H9 (cell line): ENCODE data around the gene GNA15. TPM values are rescaled to one million over a fixed set of nuclear protein-coding genes. Genes with fewer than 3 reads are reported as not detected.
A peak's percentile ranks its signal among the peaks of the same experiment; 100 is the strongest.

Experiments used
- DNase-seq: peaks from one replicate; pipeline ENCODE4 v3.0.0-alpha.2; 2017
- H2AFZ ChIP-seq: one replicate; pipeline ENCODE4 v1.6.1; 2013; ENCODE audit warnings: mild to moderate bottlenecking, low read length, control low read depth, moderate library complexity
- H2AK5ac ChIP-seq: 2 replicates; pipeline ENCODE4 v1.6.1; 2013; ENCODE audit warnings: low read length, control low read depth, mixed read lengths; ENCODE audit not compliant: insufficient read length
- H2BK120ac ChIP-seq: one replicate; pipeline ENCODE4 v1.6.1; 2013; ENCODE audit warnings: low read depth, mild to moderate bottlenecking, low read length, control low read depth, inconsistent platforms; ENCODE audit not compliant: poor library complexity, severe bottlenecking
- H2BK12ac ChIP-seq: 2 replicates; pipeline ENCODE4 v1.6.1; 2013; ENCODE audit warnings: low read length, control low read depth, mixed read lengths, low read depth; ENCODE audit not compliant: insufficient read length
- H2BK15ac ChIP-seq: 2 replicates; pipeline ENCODE4 v1.6.1; 2013; ENCODE audit warnings: low read depth, low read length, control low read depth
- H2BK20ac ChIP-seq: one replicate; pipeline ENCODE4 v1.6.1; 2013; ENCODE audit warnings: low read depth, mild to moderate bottlenecking, low read length, control low read depth, inconsistent platforms; ENCODE audit not compliant: poor library complexity, severe bottlenecking
- H2BK5ac ChIP-seq: 2 replicates; pipeline ENCODE4 v1.6.1; 2013; ENCODE audit warnings: low read length, control low read depth, mixed read lengths; ENCODE audit not compliant: insufficient read length
- H3K14ac ChIP-seq: 2 replicates; pipeline ENCODE4 v1.6.1; 2013; ENCODE audit warnings: low read length, control low read depth; ENCODE audit not compliant: insufficient read depth
- H3K18ac ChIP-seq: 2 replicates; pipeline ENCODE4 v1.6.1; 2013; ENCODE audit warnings: low read depth, mild to moderate bottlenecking, mixed read lengths, low read length, control low read depth; ENCODE audit not compliant: insufficient read length
- H3K23ac ChIP-seq: 2 replicates; pipeline ENCODE4 v1.6.1; 2013; ENCODE audit warnings: low read length, control low read depth, mixed read lengths, low read depth; ENCODE audit not compliant: insufficient read length
- H3K23me2 ChIP-seq: 2 replicates; pipeline ENCODE4 v1.6.1; 2013; ENCODE audit warnings: low read depth, mild to moderate bottlenecking, mixed read lengths, low read length, control low read depth; ENCODE audit not compliant: insufficient read length, poor library complexity, severe bottlenecking
- H3K27ac ChIP-seq: 2 replicates; pipeline ENCODE4 v1.5.1; 2013; ENCODE audit warnings: low read length, control low read depth, mixed read lengths, low read depth; ENCODE audit not compliant: insufficient read length
- H3K27me3 ChIP-seq: 2 replicates; pipeline ENCODE4 v1.6.1; 2013; ENCODE audit warnings: low read length, control low read depth, inconsistent platforms; ENCODE audit not compliant: insufficient read depth
- H3K4ac ChIP-seq: 2 replicates; pipeline ENCODE4 v1.6.1; 2013; ENCODE audit warnings: low read depth, mild to moderate bottlenecking, control low read depth, inconsistent platforms, low read length, moderate library complexity
- H3K4me1 ChIP-seq: 2 replicates; pipeline ENCODE4 v1.6.1; 2013; ENCODE audit warnings: low read length, control low read depth, inconsistent platforms; ENCODE audit not compliant: insufficient read depth
- H3K4me2 ChIP-seq: 2 replicates; pipeline ENCODE4 v1.6.1; 2013; ENCODE audit warnings: low read length, control low read depth, mixed read lengths; ENCODE audit not compliant: insufficient read length, insufficient read depth
- H3K56ac ChIP-seq: 2 replicates; pipeline ENCODE4 v1.6.1; 2013; ENCODE audit warnings: low read depth, mild to moderate bottlenecking, mixed read lengths, low read length, control low read depth; ENCODE audit not compliant: insufficient read length
- H3K79me1 ChIP-seq: 2 replicates; pipeline ENCODE4 v1.6.1; 2013; ENCODE audit warnings: low read depth, mild to moderate bottlenecking, moderate library complexity, low read length, control low read depth, inconsistent platforms; ENCODE audit not compliant: insufficient read depth, poor library complexity, severe bottlenecking
- H3K79me2 ChIP-seq: 2 replicates; pipeline ENCODE4 v1.6.1; 2013; ENCODE audit warnings: low read length, control low read depth, inconsistent platforms; ENCODE audit not compliant: insufficient read depth
- H3K9ac ChIP-seq: 2 replicates; pipeline ENCODE4 v1.6.1; 2013; ENCODE audit warnings: low read length, control low read depth, mixed read lengths; ENCODE audit not compliant: insufficient read length; ENCODE audit errors: extremely low read depth
- H3K9me3 ChIP-seq: one replicate; pipeline ENCODE4 v1.6.1; 2013; ENCODE audit warnings: low read depth, low read length, inconsistent platforms; ENCODE audit not compliant: control insufficient read depth
- H3T11ph ChIP-seq: one replicate; pipeline ENCODE4 v1.6.1; 2013; ENCODE audit warnings: mild to moderate bottlenecking, low read length, control low read depth, inconsistent platforms
- H4K20me1 ChIP-seq: one replicate; pipeline ENCODE4 v1.6.1; 2013; ENCODE audit not compliant: control insufficient read depth, insufficient read length, insufficient read depth
- H4K5ac ChIP-seq: 2 replicates; pipeline ENCODE4 v1.6.1; 2013; ENCODE audit warnings: low read depth, mild to moderate bottlenecking, mixed read lengths, low read length, control low read depth; ENCODE audit not compliant: insufficient read length
- H4K8ac ChIP-seq: replicated peaks from 2 replicates; pipeline ENCODE4 v1.6.1; 2013; ENCODE audit warnings: low read length, control low read depth, mixed read lengths, low read depth; ENCODE audit not compliant: insufficient read length
- H4K91ac ChIP-seq: 2 replicates; pipeline ENCODE4 v1.6.1; 2013; ENCODE audit warnings: low read depth, mild to moderate bottlenecking, moderate library complexity, mixed read lengths, low read length, control low read depth; ENCODE audit not compliant: insufficient read length
- H3K27ac Mint-ChIP-seq, 3 experiments: 2 replicates in 2 of 3; 3 replicates in 1 of 3; pipeline ENCODE4 v1.8.0; 2020 to 2021; ENCODE audit warnings: mixed read lengths in 3 of 3, mild to moderate bottlenecking in 1 of 3, moderate library complexity in 1 of 3
- H3K27me3 Mint-ChIP-seq: 2 replicates; pipeline ENCODE4 v1.8.0; 2021; ENCODE audit warnings: low read depth, mild to moderate bottlenecking, moderate library complexity, mixed read lengths
- H3K36me3 Mint-ChIP-seq, 3 experiments: 2 replicates in 2 of 3; 3 replicates in 1 of 3; pipeline ENCODE4 v1.8.0; 2020 to 2021; ENCODE audit warnings: low read depth in 3 of 3, mixed read lengths in 3 of 3; ENCODE audit not compliant: insufficient read depth in 1 of 3
- H3K4me1 Mint-ChIP-seq, 2 experiments: 2 replicates each; pipeline ENCODE4 v1.8.0; 2020; ENCODE audit warnings: mixed read lengths in 2 of 2
- H3K4me3 Mint-ChIP-seq, 2 experiments: 2 replicates in 1 of 2; 3 replicates in 1 of 2; pipeline ENCODE4 v1.8.0; 2020 to 2021; ENCODE audit warnings: mild to moderate bottlenecking in 2 of 2, mixed read lengths in 2 of 2, moderate library complexity in 1 of 2
- H3K9me3 Mint-ChIP-seq, 2 experiments: 2 replicates in 1 of 2; 3 replicates in 1 of 2; pipeline ENCODE4 v1.8.0; 2020; ENCODE audit warnings: mild to moderate bottlenecking in 2 of 2, mixed read lengths in 2 of 2, moderate library complexity in 1 of 2
- WGBS: extraction: QIAGEN DNeasy Blood & Tissue Kit; methylation state at CpG from one replicate; pipeline ENCODE4 v1.1.7; 2013; ENCODE audit warnings: missing lambda C conversion rate, low lambda C conversion rate, mixed read lengths; ENCODE audit not compliant: insufficient read length; ENCODE audit errors: extremely low coverage; 5-methylcytosine and 5-hydroxymethylcytosine counted together
- total RNA-seq: library from RNA; stranded (reverse); gene quantifications from 2 replicates; pipeline ENCODE4 v1.2.1, GENCODE V29; 2021
- TF ChIP-seq, protein P1 (sequence below): fragments of 200-600 bp; sonication (generic); conservative IDR thresholded peaks from 3 replicates; pipeline ENCODE4 v1.8.0; 2021; ENCODE audit warnings: antibody characterized with exemption, mild to moderate bottlenecking

Gene GNA15
- total RNA-seq, 1 experiment from 2014 or later, result not detected

DNA sequence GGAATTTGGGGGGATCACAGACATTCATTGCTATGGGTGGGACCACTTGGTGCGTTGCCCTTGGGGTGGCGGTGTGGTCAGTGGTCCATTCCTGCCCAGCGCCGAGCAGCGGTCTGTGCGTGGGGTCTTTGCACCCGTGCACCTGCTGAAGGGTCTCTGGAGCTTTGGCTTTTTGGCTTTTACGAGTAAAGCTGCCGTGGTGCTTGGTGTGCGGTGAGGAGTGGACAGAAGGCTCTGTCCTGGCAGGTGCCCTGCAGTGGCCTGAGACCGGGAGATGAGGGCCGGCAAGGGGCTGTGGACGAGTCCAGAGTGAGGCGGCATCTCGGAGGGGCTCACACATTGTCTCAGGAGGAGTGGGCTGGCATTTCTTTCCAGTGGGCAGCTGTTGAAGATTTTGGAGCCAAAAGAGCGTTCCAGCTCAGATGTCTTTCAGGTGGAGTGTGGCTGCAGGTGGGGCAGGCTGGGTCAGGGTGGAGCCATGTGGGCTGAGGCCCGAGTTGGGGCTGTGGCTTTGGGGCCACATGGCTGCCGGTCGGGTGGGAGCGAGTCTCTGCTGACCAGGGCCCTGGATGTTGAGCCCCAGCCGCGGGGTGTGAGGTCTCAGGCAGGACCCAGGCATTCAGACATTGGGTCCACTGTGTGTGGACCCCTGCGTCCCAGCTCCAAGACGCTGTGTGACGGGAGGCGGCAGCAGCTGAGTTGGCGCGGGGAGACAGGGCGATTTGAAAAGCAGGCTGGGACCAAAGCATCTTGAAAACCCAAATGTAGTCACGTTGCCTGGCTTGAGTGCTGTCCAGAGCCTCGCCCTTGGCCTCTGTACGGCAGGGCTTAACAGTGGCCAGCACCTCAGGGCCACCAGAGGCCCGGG is 30.0 kb upstream of the GNA15 start:
- Histone ChIP-seq H2AFZ (no peak overlapping the region), H3K9ac (no peak overlapping the region), H3K14ac (no peak overlapping the region; the same call in 1 of the 2 replicates), H4K8ac (no peak overlapping the region), H3K23me2 (no peaks in the 10 kb centered on the region), H3K27me3 (no peaks in the 10 kb centered on the region), H3K23ac (no peak overlapping the region), H3K79me1 (peaks cover 6% of the 10 kb centered on the region), H2BK15ac (no peak overlapping the region), H4K20me1 (peaks cover 4% of the 10 kb centered on the region), H3K4me2 (no peak overlapping the region), H2BK5ac (no peak overlapping the region), H4K5ac (no peak overlapping the region), H4K91ac (no peak overlapping the region), H3K18ac (no peak overlapping the region), H3K4ac (no peak overlapping the region), H3T11ph (no peak overlapping the region), H2BK120ac (no peak overlapping the region), H3K27ac (no peak overlapping the region), H3K9me3 (no peaks in the 10 kb centered on the region), H2BK12ac (no peak overlapping the region), H2AK5ac (no peak overlapping the region), H2BK20ac (no peak overlapping the region), H3K56ac (no peak overlapping the region), H3K4me1 (no peaks in the 10 kb centered on the region), H3K79me2 (peaks cover 7% of the 10 kb centered on the region; the same call in 1 of the 2 replicates)
- TF ChIP-seq, protein P1, sequence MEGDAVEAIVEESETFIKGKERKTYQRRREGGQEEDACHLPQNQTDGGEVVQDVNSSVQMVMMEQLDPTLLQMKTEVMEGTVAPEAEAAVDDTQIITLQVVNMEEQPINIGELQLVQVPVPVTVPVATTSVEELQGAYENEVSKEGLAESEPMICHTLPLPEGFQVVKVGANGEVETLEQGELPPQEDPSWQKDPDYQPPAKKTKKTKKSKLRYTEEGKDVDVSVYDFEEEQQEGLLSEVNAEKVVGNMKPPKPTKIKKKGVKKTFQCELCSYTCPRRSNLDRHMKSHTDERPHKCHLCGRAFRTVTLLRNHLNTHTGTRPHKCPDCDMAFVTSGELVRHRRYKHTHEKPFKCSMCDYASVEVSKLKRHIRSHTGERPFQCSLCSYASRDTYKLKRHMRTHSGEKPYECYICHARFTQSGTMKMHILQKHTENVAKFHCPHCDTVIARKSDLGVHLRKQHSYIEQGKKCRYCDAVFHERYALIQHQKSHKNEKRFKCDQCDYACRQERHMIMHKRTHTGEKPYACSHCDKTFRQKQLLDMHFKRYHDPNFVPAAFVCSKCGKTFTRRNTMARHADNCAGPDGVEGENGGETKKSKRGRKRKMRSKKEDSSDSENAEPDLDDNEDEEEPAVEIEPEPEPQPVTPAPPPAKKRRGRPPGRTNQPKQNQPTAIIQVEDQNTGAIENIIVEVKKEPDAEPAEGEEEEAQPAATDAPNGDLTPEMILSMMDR, result no peak
- Mint-ChIP-seq H3K9me3 (no peaks in the 10 kb centered on the region), H3K4me1 (peaks cover 17 to 24% of the 10 kb centered on the region in 2 experiments), H3K27ac (peak overlapping the region in 1 of 3 experiments; percentile 73; a peak in 1 of 7 replicates), H3K4me3 (no peak overlapping the region; a peak in 1 of 5 replicates), H3K27me3 (no peaks in the 10 kb centered on the region), H3K36me3 (no peaks in the 10 kb centered on the region; a peak in 2 of 7 replicates)
- no CpG with 5 or more reads among the region's 33 CpGs for WGBS
- no peak for DNase-seq
